ENCODE results near the gene AP3D1. TPM values are rescaled to one million over a fixed set of nuclear protein-coding genes. Genes with fewer than 3 reads are reported as not detected.

AP3D1 gene
- total RNA-seq, 1 donor from 2014 or later = 113 TPM

DNA sequence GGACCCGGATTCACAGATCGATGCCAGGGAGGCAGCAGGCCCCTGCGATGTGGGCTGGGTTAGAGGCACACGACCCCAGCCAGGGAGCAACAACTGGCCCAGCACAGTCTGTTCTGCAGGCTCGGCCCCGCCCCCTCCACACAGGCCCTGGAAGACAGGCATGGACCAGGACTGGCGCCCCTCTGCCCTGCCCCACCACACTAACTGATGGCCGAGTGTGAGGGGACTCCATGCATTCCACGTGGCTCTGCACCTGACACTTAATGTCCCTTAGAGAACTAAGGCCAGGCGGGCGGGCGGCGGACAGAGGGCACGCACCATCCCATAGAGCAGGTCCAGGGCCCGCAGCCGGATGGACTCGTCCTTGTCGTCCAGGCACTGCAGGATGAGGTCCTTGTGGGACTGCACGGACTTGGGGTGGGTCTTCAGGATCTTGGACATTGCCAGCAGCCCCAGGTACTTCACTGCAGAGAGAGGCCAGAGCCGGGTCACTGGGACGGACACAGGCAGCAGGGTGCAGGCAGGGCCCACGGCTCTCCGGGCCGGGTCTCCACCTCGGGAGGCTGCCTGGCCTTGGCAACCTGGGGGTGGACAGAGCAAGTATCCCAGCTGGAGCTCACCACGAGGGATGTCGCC lies 29.8 kb downstream of the AP3D1 start:
- H3K4me3 Mint-ChIP-seq = no peak overlapping the region
- no peaks in the 10 kb centered on the region for H3K27me3 Mint-ChIP-seq
- H3K27ac Mint-ChIP-seq = no peak overlapping the region
- H3K36me3 Mint-ChIP-seq (ENCODE audit: low read depth) = peaks cover 48% of the 10 kb centered on the region
- no peak for DNase-seq
- H3K9me3 Mint-ChIP-seq = no peaks in the 10 kb centered on the region
- H3K4me1 Mint-ChIP-seq = no peaks in the 10 kb centered on the region
- intact Hi-C loops (cut with micrococcal nuclease) = no loop called here

DNA sequence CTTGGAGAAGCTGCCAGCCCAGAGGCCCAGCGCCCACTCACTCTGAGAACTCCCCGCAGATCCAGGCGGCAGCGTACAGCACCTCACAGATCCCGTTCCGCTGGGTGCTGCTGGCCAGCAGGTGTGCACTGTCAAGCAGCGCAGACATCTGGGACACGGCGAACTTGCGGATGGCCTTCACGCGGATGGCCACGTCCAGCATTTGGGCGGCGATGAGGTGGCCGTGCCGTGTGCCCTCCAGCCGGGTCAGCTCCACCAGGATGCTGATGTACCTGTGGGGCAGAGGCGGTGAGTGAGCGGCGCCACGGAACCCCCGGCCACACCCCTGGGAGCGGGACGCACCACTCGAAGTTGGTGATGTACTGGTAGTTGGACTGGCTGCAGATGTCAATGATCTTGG lies 30.5 kb downstream of the AP3D1 start:
- no peak overlapping the region for H3K4me3 Mint-ChIP-seq
- no peaks in the 10 kb centered on the region for H3K27me3 Mint-ChIP-seq
- peaks cover 50% of the 10 kb centered on the region for H3K36me3 Mint-ChIP-seq (ENCODE audit: low read depth)
- H3K27ac Mint-ChIP-seq = no peak overlapping the region
- DNase-seq = no peak
- H3K4me1 Mint-ChIP-seq = no peaks in the 10 kb centered on the region
- no peaks in the 10 kb centered on the region for H3K9me3 Mint-ChIP-seq
- intact Hi-C loops (cut with micrococcal nuclease) = no loop called here

DNA sequence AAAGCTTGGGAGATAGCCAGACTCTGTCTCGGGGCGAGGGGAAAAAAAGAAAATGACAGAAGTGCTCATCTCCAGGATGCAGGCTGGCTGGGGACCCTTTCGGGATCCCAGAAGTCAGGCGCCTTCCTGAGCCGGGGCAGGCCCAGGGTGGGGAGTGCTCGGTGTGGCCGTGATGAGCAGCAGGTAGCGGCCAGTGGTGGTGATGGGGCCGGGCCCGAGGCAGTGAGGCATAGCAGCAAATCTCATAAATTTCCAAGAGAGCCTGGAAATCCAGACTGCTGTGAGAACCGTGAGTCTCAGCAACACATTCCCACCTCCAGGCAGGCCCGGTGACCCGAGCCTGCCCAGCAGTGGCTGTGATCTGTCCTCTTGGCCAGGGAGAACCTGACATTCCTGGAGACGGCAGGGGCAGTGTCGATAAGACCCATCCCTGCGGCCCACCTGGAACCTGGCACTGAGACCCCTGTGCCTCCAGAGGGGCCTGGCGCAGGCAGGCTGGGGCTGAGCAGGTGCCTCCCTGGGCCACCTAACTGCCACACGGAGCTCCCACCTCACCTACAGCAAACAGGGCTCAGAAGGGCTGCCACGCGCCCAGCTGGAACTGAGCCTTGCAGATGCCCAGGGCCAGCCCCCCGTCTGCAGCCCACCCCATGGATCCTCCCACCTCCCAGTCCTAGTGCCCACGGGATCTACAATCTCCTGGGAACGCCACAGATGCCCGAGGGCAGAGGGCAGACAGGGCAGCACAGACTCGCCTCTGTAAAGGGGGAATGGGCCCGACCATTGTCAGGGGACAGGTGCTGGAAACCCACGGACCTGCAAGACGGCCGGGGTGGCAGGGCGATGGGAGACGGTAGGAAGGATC lies 31.2 kb downstream of the AP3D1 start:
- Mint-ChIP-seq H3K27me3 (no peaks in the 10 kb centered on the region), H3K36me3 (ENCODE audit: low read depth) (peaks cover 52% of the 10 kb centered on the region), H3K27ac (no peak overlapping the region), H3K9me3 (no peaks in the 10 kb centered on the region), H3K4me3 (no peak overlapping the region), H3K4me1 (no peaks in the 10 kb centered on the region)
- intact Hi-C loops (cut with micrococcal nuclease) = no loop called here
- DNase-seq = no peak

DNA sequence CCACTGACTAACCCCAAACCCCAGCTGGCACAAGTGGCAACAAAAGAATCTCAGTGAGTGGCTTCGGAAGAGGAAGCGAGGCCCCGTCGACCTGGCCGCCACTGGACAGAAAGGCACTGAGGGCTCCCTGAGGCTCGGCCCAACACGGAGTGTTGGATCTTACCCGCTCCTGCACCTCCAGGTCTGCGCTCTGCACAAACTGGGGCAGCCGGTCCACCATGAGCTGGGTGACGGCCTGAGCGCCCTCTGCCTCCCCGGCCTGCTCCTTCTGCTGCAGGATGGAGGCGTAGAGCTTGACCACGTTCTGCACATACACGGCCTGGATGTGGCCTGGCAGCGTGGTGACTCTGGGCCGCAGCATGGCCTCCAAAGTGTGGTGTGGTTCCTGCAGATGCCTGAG lies 32.9 kb downstream of the AP3D1 start:
- DNase-seq = no peak
- intact Hi-C loops (cut with micrococcal nuclease) = no loop called here
- Mint-ChIP-seq H3K9me3 (no peaks in the 10 kb centered on the region), H3K36me3 (ENCODE audit: low read depth) (peaks cover 59% of the 10 kb centered on the region), H3K4me1 (no peaks in the 10 kb centered on the region), H3K27me3 (no peaks in the 10 kb centered on the region), H3K27ac (no peak overlapping the region), H3K4me3 (no peak overlapping the region)

DNA sequence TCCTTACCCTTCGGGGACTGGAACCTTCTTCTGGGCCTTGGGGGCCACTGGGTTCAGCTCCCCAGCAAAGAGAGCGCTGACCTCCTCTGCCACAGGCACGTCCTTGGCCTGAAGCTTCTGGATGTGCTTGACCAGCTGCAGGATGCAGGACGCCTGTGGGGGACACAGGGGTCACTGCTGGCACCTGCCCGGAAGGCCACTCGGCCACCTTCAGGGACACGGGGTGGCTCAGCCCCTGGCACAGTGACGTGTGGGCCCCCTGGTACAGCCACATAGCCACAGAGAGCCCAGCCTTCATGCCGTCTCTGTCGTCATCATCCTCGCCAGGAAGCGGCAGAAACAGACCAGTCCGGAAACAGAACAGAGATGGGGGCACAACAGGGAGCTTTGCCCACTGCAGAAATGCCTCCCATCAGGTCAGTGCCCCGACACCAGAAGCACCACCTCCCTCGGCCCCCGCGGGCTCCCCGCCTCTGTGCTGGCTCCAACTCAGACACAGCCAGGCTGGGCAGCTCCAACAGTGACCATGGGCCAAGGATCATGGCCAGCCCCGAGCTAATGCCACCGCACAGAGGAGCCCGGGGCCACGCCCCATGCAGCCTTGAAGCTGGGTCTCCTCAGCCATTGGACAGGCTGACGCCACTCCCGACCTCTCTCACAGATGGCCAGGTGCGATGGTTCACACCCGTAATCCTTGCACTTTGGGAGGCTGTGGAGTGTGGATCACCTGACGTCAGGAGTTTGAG lies 34.0 kb downstream of the AP3D1 start:
- Mint-ChIP-seq H3K4me1 (no peaks in the 10 kb centered on the region), H3K4me3 (no peak overlapping the region), H3K9me3 (no peaks in the 10 kb centered on the region), H3K27ac (no peak overlapping the region), H3K27me3 (no peaks in the 10 kb centered on the region), H3K36me3 (ENCODE audit: low read depth) (peaks cover 57% of the 10 kb centered on the region)
- DNase-seq = no peak
- intact Hi-C loops (cut with micrococcal nuclease) = no loop called here

DNA sequence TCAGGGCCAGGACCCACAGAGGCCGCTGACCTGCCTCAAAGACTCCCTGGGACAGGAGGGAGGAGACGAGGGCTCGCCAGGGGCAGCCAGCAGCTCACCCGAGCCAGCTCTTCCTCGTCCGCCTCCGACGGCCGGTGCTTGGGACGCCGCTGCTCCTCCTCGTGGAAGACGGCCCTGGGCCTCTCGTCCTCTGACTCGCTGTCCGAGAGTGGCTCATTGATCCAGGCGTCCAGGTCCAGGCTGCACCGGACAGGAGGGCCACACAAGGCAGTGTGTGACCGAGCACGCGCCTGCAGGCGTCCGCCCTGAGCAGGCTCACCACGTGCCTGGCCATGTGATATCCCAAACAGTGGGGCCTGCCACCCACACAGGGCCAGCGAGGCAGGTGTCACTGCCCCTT lies 34.9 kb downstream of the AP3D1 start:
- no peak for DNase-seq
- intact Hi-C loops (cut with micrococcal nuclease) = no loop called here
- no peak overlapping the region for H3K4me3 Mint-ChIP-seq
- H3K27me3 Mint-ChIP-seq = no peaks in the 10 kb centered on the region
- peaks cover 63% of the 10 kb centered on the region for H3K36me3 Mint-ChIP-seq (ENCODE audit: low read depth)
- H3K9me3 Mint-ChIP-seq = no peaks in the 10 kb centered on the region
- no peaks in the 10 kb centered on the region for H3K4me1 Mint-ChIP-seq
- H3K27ac Mint-ChIP-seq = no peak overlapping the region

DNA sequence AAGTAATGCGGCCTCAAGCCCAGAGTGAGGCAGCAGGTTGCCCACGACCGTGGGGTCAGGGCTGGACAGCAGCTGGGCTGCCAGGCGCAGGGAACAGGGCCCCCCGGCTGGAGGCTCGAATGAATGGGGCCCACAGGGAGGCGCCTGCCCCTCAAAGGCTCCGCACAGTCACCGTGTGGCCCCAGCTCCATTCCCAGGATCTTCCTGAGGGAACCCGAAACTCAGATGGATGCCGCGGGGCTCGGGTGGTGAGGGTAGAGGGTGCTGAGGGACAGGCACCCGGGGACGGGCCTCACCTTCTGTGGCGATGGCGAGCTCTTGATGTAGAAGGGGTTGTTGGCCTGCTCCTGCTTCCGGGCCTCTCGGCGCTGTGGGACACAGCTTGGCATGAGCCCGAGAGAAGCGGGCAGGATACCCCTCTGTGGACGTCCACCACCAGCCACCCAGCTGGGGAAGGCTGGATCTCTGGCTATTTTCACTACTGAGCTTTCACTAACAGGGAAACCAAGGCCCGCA lies 35.4 kb downstream of the AP3D1 start:
- intact Hi-C loops (cut with micrococcal nuclease) = no loop called here
- peaks cover 59% of the 10 kb centered on the region for H3K36me3 Mint-ChIP-seq (ENCODE audit: low read depth)

DNA sequence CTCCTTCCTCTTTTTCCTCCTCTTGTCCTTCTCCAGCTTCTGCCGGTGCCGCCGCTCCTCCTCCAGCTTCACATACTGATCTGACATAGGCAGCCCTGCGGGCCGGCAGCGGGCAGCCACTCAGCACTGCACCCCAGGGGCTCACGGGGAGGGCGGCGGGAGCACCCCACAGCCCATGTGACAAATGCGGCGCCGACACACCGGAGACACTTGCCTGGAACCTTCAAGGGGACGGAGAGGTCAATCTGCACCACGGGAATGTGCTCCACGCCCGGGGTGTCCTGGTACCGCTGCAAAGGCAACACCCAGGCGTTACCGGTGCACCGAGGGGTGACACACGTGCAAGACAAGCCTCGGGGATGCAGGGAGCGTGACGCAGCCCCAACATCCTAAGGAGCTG lies 36.0 kb downstream of the AP3D1 start:
- H3K36me3 Mint-ChIP-seq (ENCODE audit: low read depth) = peaks cover 55% of the 10 kb centered on the region
- no peaks in the 10 kb centered on the region for H3K4me1 Mint-ChIP-seq
- H3K9me3 Mint-ChIP-seq = no peaks in the 10 kb centered on the region
- no peak overlapping the region for H3K27ac Mint-ChIP-seq
- H3K27me3 Mint-ChIP-seq = no peaks in the 10 kb centered on the region
- no peak overlapping the region for H3K4me3 Mint-ChIP-seq
- no peak for DNase-seq
- intact Hi-C loops (cut with micrococcal nuclease) = no loop called here

More for the DNA sequence above, 35.4 kb downstream of the AP3D1 start:
- Mint-ChIP-seq H3K4me1 (no peaks in the 10 kb centered on the region), H3K4me3 (no peak overlapping the region), H3K27me3 (no peaks in the 10 kb centered on the region), H3K27ac (no peak overlapping the region), H3K9me3 (no peaks in the 10 kb centered on the region)
- no peak for DNase-seq

DNA sequence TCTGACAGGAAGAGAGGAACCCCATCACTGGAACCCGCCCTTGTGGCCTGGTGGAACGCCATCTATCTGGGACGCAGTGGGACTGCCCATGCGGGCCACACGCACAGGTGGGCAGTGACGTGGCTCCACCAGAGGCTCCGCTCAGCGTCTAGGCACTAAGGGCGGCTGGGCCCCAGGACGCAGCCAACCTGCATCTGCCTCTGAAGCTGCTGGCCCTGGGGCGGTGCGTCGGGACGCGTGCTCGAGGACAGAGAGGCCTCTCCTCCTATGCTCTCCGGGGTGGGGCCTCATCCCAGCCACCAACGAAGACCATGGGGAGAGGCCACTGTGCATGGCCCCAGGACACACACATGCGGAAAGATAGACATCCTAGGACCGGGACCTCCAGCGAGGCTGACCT lies 36.5 kb downstream of the AP3D1 start:
- intact Hi-C loops (cut with micrococcal nuclease) = no loop called here
- Mint-ChIP-seq H3K9me3 (no peaks in the 10 kb centered on the region), H3K36me3 (ENCODE audit: low read depth) (peaks cover 55% of the 10 kb centered on the region), H3K27ac (no peak overlapping the region), H3K4me3 (no peak overlapping the region), H3K4me1 (no peaks in the 10 kb centered on the region), H3K27me3 (no peaks in the 10 kb centered on the region)
- DNase-seq = no peak

DNA sequence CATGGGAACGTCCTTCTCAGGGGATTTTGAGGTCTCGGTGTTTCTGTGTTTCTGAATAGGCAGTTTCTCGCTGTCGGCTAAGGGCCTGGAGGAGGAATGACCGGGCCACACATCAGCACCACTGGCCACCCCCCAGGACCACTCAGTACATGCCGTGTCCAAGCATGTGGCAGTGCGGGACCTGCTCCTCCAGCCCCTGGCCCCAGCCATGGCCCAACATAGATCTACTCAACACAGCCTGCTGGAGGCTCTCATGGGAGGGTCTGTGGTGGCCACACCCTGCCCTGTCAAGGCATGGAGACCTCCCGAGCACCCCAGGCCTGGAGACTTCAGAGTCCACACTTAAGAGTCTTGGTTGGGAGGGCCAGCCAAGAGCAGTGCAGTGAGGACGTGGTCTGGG lies 37.1 kb downstream of the AP3D1 start:
- Mint-ChIP-seq H3K4me3 (no peak overlapping the region), H3K9me3 (no peaks in the 10 kb centered on the region), H3K27me3 (no peaks in the 10 kb centered on the region), H3K36me3 (ENCODE audit: low read depth) (peaks cover 56% of the 10 kb centered on the region), H3K4me1 (no peaks in the 10 kb centered on the region), H3K27ac (no peak overlapping the region)
- intact Hi-C loops (cut with micrococcal nuclease) = no loop called here
- DNase-seq = no peak

DNA sequence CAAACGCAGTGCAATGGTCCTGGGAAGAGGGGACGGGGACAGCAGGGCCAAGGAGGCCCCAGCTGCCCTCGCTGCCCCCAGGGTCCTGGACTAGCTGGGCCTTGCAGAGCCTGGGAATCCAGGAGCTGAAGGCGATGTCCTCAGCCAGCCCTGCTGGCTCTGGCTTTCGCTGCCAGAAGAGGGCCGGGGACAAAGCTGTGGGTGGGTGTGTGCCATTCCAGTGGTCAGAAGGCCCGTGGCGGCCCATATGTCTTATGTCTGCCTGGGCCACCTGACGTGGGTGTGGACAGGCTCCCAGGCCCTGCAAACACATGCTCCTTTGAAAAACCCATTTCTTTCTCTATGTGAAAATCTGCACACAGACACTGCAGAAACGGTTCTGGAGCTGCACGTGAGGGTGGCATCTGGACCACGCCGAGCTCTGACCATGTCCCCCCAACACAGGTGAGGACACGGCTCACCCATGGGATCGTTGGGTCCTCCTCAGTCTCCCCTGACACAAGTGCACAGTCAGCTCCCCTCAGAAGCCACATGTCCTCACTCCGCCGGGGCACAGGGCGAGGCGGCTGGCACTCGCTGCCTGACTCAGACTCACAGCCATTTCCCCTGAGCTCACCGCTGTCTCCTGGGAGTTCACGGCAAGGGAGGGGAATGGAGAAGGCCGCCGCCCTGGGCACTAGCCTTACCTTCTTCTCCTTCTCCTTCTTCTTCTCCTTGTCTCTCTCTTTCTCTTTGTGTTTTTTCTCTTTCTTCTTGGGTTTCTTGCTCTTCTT lies 37.7 kb downstream of the AP3D1 start:
- Mint-ChIP-seq H3K4me3 (no peak overlapping the region), H3K27ac (no peak overlapping the region), H3K27me3 (no peaks in the 10 kb centered on the region), H3K36me3 (ENCODE audit: low read depth) (peaks cover 53% of the 10 kb centered on the region), H3K4me1 (no peaks in the 10 kb centered on the region), H3K9me3 (no peaks in the 10 kb centered on the region)
- intact Hi-C loops (cut with micrococcal nuclease) = no loop called here
- DNase-seq = no peak

DNA sequence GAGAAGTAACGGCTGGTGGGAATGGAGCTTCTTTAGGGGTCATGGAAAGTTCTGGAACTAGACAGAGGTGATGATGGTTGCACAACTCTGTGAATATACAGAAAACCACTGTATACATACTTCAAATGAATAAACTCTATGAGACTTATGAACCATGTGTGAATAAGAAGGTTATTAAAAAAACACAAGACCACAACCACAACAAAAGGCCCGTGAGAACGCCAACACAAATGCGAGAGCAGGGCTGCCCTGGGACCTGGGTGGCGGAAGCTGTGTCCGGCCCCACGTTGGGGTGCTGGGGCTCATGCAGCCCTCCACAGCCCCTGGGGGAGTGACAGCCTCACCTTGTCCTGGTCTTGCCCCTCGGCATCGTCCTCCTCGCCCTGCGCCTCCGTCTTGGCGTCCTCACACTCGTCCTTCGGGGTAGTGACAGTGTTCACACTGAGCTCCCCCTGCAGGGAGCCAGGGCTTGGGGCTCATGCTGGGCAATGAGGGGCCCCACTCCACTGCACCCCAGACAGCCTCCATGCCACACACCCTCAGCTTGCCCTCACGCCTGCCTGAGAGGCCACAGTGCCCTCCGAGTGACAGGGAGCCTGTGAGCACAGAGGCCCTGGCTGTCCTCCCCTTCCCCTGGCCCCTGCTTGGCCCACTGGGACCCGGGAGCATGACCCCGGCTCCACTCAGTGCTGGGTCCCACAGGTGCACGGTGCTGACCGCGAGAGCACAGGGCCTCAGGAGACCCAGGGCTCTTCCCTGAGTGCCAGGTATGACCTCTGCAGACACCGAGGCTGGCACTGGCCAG lies 38.6 kb downstream of the AP3D1 start:
- H3K36me3 Mint-ChIP-seq (ENCODE audit: low read depth) = peaks cover 49% of the 10 kb centered on the region
- DNase-seq = no peak
- H3K9me3 Mint-ChIP-seq = no peaks in the 10 kb centered on the region
- no peaks in the 10 kb centered on the region for H3K27me3 Mint-ChIP-seq
- no peaks in the 10 kb centered on the region for H3K4me1 Mint-ChIP-seq
- no peak overlapping the region for H3K27ac Mint-ChIP-seq
- no peak overlapping the region for H3K4me3 Mint-ChIP-seq
- intact Hi-C loops (cut with micrococcal nuclease) = no loop called here

DNA sequence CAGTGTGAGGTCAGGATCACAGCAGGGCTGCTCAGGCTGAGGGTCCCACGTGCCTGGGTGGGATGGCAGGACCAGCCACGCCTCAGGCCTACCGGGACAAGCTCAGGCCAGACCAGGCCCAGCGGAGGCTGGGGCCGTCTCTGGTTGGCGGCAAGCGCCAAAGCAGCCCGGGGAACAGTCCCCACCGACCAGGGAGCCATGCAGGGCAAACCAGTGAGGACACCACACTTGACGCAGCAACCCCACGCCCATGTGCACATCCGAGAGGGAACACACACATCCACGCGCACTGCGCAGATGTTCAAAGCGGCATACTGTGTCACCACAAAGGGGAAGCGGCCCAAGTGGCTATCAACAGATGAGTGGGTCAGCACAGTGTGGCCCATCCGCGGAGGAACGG lies 39.5 kb downstream of the AP3D1 start:
- intact Hi-C loops (cut with micrococcal nuclease) = no loop called here
- Mint-ChIP-seq H3K36me3 (ENCODE audit: low read depth) (peaks cover 51% of the 10 kb centered on the region), H3K27ac (no peak overlapping the region)

More for the DNA sequence above, 39.5 kb downstream of the AP3D1 start:
- Mint-ChIP-seq H3K4me3 (no peak overlapping the region), H3K4me1 (no peaks in the 10 kb centered on the region), H3K9me3 (no peaks in the 10 kb centered on the region), H3K27me3 (no peaks in the 10 kb centered on the region)
- no peak for DNase-seq

All from activated CD4-positive, alpha-beta T cell treated with anti-CD3 and anti-CD28 coated beads, Interleukin-2, amount 10 ng/mL, durations not matched to agents 24 days and 14 days (primary cell).